PFSK-1 (cell line): Measurements from ENCODE around the gene ARGLU1.

Source experiments
- POLR2AphosphoS5 ChIP-seq: IDR thresholded peaks from 2 replicates; pipeline ENCODE4 v1.6.1; 2012; ENCODE audit warnings: low read depth, mild to moderate bottlenecking, control low read depth, low read length, moderate library complexity
- TAF1 ChIP-seq: IDR thresholded peaks from 2 replicates; pipeline ENCODE4 v1.6.1; 2012; ENCODE audit warnings: low read length, control low read depth, borderline replicate concordance; ENCODE audit not compliant: insufficient read depth

- TF ChIP-seq TAF1 (no peak), POLR2AphosphoS5 (no peak)
Measured at GRCh38 chr13:106523576-106523975, 44.4 kb downstream of the ARGLU1 start.
